Right lobe of liver (tissue), 6 donors: ENCODE measurements around the gene PROX1. TPM values are rescaled to one million over a fixed set of nuclear protein-coding genes. Genes with fewer than 3 reads are reported as not detected.

Experiments used
- ATAC-seq, 4 donors: fragments of 200-7000 bp; cut with Tn5 transposase; one replicate each; pipeline ENCODE4 v1.9.1; 2020; ENCODE audit warnings: mild to moderate bottlenecking in 4 of 4, moderate library complexity in 4 of 4
- DNase-seq, 3 donors: peaks; one replicate each; pipeline ENCODE4 v3.0.0-alpha.2; 2020
- H3K27ac ChIP-seq, 3 donors: fragments of 200-600 bp; one replicate each; pipeline ENCODE4 v1.8.0; 2022
- H3K27me3 ChIP-seq, 2 donors: fragments of 200-600 bp; one replicate each; pipeline ENCODE4 v1.8.0; 2022
- H3K36me3 ChIP-seq, 4 donors: fragments of 200-600 bp; sonication (generic) in 1 of 4; one replicate each; pipeline versions ENCODE4 v1.5.1 to v1.8.0; 2017 to 2022; ENCODE audit warnings: control low read depth in 1 of 4
- H3K4me1 ChIP-seq, 4 donors: fragments of 200-600 bp; sonication (generic) in 1 of 4; one replicate each; pipeline versions ENCODE4 v1.5.1 to v1.8.0; 2017 to 2022; ENCODE audit warnings: control low read depth in 1 of 4
- H3K4me3 ChIP-seq, 3 donors: fragments of 200-600 bp; one replicate each; pipeline ENCODE4 v1.8.0; 2022
- H3K9me3 ChIP-seq, 4 donors: fragments of 200-600 bp; sonication (generic) in 1 of 4; one replicate each; pipeline versions ENCODE4 v1.5.1 to v1.8.0; 2017 to 2022; ENCODE audit warnings: control low read depth in 1 of 4
- CTCF ChIP-seq, 4 donors: fragments of 200-600 bp in 3 of 4; fragments of 450-650 bp in 1 of 4; IDR thresholded peaks; one replicate each; pipeline versions ENCODE4 v1.5.1 to v1.8.0; 2016 to 2022; ENCODE audit warnings: antibody characterized with exemption in 4 of 4, mild to moderate bottlenecking in 2 of 4
- POLR2A ChIP-seq: fragments of 450-650 bp; IDR thresholded peaks from one replicate; pipeline ENCODE4 v1.6.1; 2017; ENCODE audit warnings: antibody characterized with exemption, mild to moderate bottlenecking
- WGBS: methylation state at CpG from one replicate; pipeline ENCODE4 v1.1.6; 2018; ENCODE audit warnings: low coverage, low lambda C conversion rate; ENCODE audit not compliant: insufficient coverage; ENCODE audit errors: missing lambda C conversion rate; 5-methylcytosine and 5-hydroxymethylcytosine counted together
- intact Hi-C, 2 donors: fragments of 100-400 bp; cut with DNase I; formaldehyde crosslinking; loops; one replicate each; pipeline versions ENCODE4 v1.11.2 to v1.14.1; 2022
- total RNA-seq, 6 experiments: library from RNA; depleted of rRNA in 2 of 6; stranded (reverse); fragments of >200 nt in 2 of 6; fragmentation: NEBNext Ultra II Directional in 3 of 6; extraction: Animal tissue kit (Norgen Biotek cat#: 25700) in 3 of 6; gene quantifications; one replicate each; pipeline versions ENCODE4 v1.1.0 to v1.2.4, GENCODE V29; 2016 to 2023
- donor health status: DM: no; HTN: yes; CAD: no.
- donor health status: DM: no; HTN: no; CAD: no.
- donor health status: DM: no; HTN: no; CAD: no.
- donor health status: DM: no; HTN: yes; CAD: no.
- donor health status: DM: no; HTN: yes; CAD: no.

PROX1 gene
- total RNA-seq, 6 experiments from 2014 or later: 79.6 to 186 (median 164) TPM

DNA sequence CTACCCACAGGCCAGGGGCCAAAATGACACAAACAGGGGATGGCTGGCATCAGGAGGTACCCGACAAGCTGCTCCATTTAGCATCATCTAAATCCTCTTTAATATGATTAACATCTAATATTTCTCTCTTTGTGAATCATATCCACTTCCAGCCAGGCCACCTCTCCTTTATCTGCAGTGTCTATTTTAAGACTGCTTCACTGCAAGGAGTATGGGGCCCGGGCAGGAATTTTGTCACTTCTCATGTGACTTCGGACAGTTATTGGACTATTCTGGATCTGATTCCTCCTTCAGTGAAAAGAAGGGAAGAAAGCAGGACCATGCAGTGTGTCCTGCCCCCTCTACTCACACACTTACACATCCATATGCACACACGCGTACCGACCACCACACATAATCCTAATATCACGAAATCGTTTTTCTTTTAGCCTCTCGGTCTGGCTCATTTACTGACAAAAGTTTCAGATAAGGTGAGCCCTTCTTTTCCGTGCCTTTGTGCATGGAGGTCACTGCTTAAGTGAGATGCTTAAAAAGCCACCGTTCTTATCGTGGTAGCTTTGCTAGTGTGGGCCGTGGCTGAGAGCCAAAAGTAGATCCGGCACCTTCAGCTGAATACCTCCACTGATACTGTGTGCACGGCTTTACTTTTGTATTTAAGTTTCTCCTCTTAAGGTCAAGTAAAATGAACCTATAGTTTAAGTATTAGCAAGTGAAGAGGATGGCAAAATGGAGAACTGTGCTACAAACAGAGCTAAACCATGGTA is 26.0 kb downstream of the PROX1 start:
- Histone ChIP-seq H3K4me3 (no peak overlapping the region), H3K36me3 (peaks cover 0 to 52% (median 20%) of the 10 kb centered on the region in 4 donors), H3K9me3 (no peaks in the 10 kb centered on the region), H3K27ac (no peak overlapping the region), H3K4me1 (peaks cover 0 to 42% (median 15%) of the 10 kb centered on the region in 4 donors), H3K27me3 (no peaks in the 10 kb centered on the region)
- DNase-seq: no peak
- ATAC-seq: no peak
- intact Hi-C loops: no loop called here
- no peak for TF ChIP-seq CTCF (IDR thresholded peaks at IDR 0.05)
- no peak for TF ChIP-seq POLR2A
- WGBS: 88% methylated on average over 15 of the region's 15 CpGs

GRCh38 chr1:214014730-214015129 is 27.0 kb downstream of the PROX1 start:
- peak in 1 of 4 donors; percentile 3 for ATAC-seq

GRCh38 chr1:214017191-214017982 is 29.6 kb downstream of the PROX1 start:
- 71% methylated on average over 11 of the region's 11 CpGs for WGBS
- Histone ChIP-seq H3K27me3 (no peaks in the 10 kb centered on the region), H3K9me3 (no peaks in the 10 kb centered on the region), H3K27ac (peak overlapping the region in 1 of 3 donors; percentile 42), H3K4me1 (peaks cover 0 to 74% (median 19%) of the 10 kb centered on the region in 4 donors), H3K36me3 (peaks cover 0 to 32% (median 14%) of the 10 kb centered on the region in 4 donors), H3K4me3 (no peak overlapping the region)
- no peak for DNase-seq
- no peak for ATAC-seq
- no peak for TF ChIP-seq POLR2A
- TF ChIP-seq CTCF (IDR thresholded peaks at IDR 0.05): no peak
- intact Hi-C loops: no loop called here

More at GRCh38 chr1:214014730-214015129, 27.0 kb downstream of the PROX1 start:
- WGBS: 54% methylated on average over 4 of the region's 4 CpGs
- H3K27ac ChIP-seq: no peak overlapping the region
- H3K4me1 ChIP-seq: peaks cover 0 to 51% (median 15%) of the 10 kb centered on the region in 4 donors
- H3K4me3 ChIP-seq: no peak overlapping the region
- H3K36me3 ChIP-seq: peaks cover 0 to 52% (median 17%) of the 10 kb centered on the region in 4 donors
- TF ChIP-seq POLR2A (no peak), CTCF (IDR thresholded peaks at IDR 0.05) (no peak)
- no peaks in the 10 kb centered on the region for H3K27me3 ChIP-seq
- no peaks in the 10 kb centered on the region for H3K9me3 ChIP-seq
- no peak for DNase-seq
- intact Hi-C loops: no loop called here

DNA sequence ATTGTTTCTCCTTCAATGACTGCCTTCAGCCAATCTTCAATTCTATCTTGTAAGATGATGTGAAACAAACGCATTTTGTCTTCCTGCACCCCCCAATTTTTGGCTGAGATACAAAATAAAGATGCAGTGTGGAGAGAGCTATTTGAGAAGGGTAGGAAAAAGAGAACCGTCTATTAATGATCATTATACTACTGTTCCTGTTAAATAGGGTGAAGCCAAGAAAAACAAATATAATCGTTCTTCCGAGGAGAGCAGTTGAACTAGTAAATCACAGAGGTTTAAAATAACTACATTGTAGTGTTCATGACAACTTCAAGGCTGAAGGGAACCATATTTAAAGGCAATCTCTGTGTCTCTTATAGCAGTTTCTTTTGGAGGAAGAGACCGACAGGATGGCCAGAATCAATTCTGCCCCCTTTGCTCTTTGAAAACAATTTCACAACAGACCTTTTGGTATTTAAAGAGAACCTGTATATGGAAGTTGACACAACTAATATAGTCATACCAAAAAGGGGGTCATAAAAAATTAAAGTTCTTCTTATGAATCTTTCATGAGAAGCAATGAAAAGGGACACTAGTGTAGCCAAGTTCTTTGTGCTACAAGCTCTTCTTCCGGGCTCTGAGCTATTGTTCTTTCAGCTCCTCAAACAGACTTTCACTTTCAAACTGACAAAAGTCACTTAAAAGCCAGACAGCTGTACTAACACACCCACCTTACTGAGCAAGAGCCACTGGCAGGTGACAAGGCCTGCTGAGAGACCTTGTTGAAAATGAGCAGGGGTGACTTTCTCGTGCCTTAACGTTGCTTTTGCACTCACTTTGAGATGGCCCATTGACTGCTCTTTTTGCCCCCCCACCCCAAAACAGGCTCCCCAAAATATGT is 30.9 kb downstream of the PROX1 start:
- peaks cover 0 to 25% (median 8%) of the 10 kb centered on the region in 4 donors for H3K36me3 ChIP-seq
- intact Hi-C loops: no loop called here
- DNase-seq: no peak
- no peaks in the 10 kb centered on the region for H3K9me3 ChIP-seq
- peaks cover 0 to 86% (median 21%) of the 10 kb centered on the region in 4 donors for H3K4me1 ChIP-seq
- ATAC-seq: peak; percentile 23 to 61 (median 44)
- TF ChIP-seq POLR2A (no peak), CTCF (IDR thresholded peaks at IDR 0.05) (no peak)
- WGBS: 26% methylated on average over 8 of the region's 8 CpGs
- no peaks in the 10 kb centered on the region for H3K27me3 ChIP-seq
- H3K27ac ChIP-seq: peak overlapping the region in 2 of 3 donors; percentile 42 to 46
- H3K4me3 ChIP-seq: no peak overlapping the region
